ENCODE measurements around the gene KIF26A.
"Not testable (repeated sequence)": the region's sequence is repeated elsewhere in the genome, so short reads cannot be mapped to it uniquely, and the experiment has no call there.

The KIF26A gene

DNA sequence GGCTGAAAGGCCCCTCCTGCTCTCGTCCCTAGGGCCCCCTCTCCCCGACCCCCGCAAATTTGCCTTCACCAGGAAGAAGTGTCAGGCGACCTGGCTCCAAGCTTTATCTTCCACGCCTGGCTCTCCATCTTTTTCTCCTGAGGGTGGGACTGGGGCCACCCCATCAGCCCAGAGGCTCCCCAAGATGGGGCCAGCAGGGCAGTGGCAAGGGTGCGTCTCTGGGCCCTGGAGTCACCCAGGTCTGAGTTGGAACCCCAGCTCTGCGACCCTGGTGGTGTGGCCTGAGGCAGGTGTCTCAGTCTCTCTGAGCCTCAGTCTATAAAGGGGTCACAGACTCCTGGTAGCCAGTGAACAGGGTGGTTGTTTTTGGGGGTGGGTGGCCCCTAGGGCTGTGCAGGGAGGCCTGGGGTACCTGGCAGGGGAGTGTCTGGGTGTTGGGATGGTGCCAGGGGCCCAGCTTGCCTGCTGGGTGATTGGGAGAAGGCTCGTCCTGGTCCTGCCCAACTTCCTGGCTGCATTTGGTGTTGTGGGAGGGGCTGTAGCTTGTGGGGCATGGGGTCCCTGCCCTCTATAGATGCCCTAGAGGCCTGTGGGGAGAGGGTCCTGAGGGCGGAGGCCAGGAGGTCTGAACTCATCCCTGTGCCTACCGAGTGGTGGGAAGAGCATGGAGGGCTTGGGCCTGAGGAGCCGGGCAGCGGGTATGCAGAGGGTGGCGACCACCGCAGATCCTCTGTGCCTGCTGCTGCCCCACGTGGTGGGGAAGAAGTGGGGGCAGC is 7.6 kb downstream of the KIF26A start:
- no peak for DNase-seq

GRCh38 chr14:104146651-104147345 is 8.4 kb downstream of the KIF26A start:
- DNase-seq, result no peak

- DNase-seq, result no peak
These were observed 9.1 kb downstream of the KIF26A start for GRCh38 chr14:104147346-104148125.

DNA sequence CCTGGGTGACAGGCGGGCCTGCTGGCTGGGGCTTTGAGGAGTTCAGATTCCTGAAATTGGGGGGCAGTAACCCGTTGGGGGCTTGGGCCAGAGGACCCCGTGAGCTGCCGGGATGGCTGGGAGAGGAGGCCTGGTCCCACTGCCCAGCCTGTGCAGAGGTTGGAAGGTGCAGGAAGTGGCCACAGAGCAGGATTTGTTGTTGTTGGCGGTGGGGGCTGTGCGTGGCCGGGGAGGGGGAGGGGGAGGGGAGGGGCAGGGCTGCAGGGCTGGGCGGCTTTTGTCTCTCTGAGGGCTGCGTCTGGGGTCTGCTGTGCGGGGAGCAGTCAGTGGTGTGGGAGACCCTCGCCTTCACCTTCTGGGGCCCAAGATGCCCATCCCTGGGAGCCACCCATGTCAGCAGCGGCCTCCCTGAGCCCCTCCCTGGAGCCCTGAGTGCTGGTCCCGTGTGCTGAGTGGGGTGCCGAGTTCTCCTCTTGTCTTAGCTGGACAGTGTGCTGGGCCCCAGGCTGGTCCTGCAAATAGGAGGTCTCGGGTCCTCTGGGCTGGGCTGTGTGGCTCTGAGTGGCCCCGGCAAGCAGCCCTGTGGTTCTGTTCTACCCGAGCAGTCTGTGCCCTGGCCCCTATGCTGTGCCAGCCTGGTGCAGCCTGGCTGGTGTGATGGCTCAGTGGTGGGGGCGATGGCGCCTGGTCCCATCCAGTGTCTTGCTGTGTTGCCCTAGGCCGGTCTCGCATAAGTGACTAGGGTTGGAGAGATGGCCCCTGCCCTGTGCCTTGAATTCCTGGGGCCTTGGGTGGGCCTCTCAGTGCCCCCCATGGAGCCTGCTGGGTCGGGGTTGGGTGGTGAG is 10.3 kb downstream of the KIF26A start:
- DNase-seq, result no peak

- DNase-seq, result no peak
These were observed 10.8 kb downstream of the KIF26A start for GRCh38 chr14:104149278-104149595.

- no peak for DNase-seq
These were observed 11.3 kb downstream of the KIF26A start for GRCh38 chr14:104149617-104150135.

- no peak for DNase-seq
These were observed 12.0 kb downstream of the KIF26A start for GRCh38 chr14:104150136-104151025.

GRCh38 chr14:104151026-104151381 is 12.6 kb downstream of the KIF26A start:
- DNase-seq, result no peak

- no peak for DNase-seq
These were observed 13.3 kb downstream of the KIF26A start for GRCh38 chr14:104151566-104152245.

DNA sequence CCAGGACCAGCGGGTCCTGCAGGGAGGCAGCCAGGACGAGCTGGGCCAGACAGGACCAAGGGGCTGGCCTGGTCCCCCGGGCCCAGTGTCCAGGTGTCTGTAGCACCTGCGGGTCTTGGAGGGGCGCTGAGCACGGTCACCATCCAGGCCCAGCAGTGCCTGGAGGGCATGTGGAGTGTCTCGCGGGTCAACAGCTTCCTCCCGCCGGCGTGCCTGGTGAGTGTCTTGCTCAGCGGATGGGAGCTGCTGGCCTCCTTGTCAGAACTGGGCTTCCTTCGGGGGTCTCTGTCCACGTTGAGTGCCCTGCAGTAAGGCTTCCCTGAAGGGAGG is 13.8 kb downstream of the KIF26A start:
- DNase-seq, result no peak

DNA sequence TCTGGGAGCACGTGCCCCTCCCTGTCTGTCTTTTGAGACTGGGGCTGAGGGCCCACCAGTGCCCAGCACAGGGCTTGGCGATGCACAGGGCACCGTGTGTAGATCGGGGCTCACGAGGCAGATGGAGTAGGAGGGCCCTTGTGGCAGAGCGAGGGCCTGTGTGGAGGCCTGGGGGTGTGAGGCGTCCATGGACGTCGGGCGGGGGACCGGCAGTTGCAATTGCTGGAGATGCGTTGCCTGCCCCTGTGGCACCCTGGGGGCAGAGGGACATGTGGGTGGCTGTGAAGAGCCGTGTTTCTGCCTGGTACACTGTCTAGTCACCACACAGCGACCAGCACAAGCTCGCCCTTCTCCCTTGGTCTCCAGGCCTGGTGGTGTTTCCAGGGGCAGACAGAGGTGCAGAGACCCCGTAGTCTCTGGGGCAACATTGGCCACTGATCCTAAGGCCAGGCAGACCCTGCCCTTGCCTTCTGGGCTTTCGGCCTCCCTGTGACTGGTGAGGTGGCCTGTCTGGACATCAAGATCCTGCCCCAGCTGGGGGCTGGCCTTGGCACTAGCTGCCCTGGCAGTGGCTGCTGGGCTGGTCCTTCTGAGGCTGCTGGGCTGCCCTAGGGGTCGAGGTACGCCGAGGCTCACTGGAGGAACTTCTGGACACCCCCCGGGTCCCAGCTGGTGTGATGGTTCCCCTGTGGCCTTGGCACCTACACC is 14.5 kb downstream of the KIF26A start:
- no peak for DNase-seq

- DNase-seq, result not testable (repeated sequence)
These were observed 15.0 kb downstream of the KIF26A start for GRCh38 chr14:104153394-104153755.

DNA sequence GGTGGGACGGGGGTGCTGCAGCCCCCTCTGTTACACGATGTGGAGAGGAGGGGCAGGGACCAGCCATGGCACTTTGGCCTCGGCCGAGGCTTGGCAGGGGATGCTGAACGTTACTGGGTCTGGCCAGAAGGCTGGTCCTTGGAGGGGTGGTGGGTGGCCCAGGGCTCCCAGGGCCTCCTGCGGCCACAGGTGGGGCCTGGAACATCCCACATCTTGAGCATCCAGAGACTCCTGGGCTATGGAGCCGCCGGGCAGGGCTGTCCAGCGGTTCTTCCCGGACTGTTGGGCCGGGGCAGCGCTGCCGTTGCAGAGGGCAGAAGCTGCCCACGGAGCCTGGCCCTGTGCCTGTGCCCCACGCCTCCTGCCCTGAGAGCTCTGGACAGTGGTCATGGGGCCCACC is 15.9 kb downstream of the KIF26A start:
- no peak for DNase-seq

- DNase-seq, result no peak
These were observed 17.1 kb downstream of the KIF26A start for GRCh38 chr14:104155513-104155912.

DNA sequence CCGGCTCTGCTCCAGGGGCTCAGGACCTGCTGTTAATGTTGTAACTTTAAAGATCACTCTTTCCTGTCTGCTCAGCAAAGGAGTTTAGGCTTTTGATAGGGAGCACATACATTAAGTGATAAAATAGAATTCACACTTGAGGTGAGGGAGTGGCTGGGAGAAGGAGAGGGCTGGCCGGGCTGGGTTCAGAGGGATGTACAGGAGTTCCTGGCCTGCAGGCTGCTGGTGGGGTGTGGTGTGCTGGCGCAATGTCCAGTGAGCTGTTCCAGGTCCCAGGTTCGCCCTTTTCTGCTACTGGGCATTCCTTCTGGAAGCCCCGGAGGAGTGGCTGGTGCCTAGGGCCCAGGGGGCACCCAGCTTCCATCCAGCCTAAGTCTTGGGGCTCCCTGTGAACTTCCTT is 17.8 kb downstream of the KIF26A start:
- no peak for DNase-seq

- no peak for DNase-seq
These were observed 18.9 kb downstream of the KIF26A start for GRCh38 chr14:104157016-104157928.

- peak; percentile 44 for DNase-seq
These were observed 20.7 kb downstream of the KIF26A start for GRCh38 chr14:104158827-104159798.

DNA sequence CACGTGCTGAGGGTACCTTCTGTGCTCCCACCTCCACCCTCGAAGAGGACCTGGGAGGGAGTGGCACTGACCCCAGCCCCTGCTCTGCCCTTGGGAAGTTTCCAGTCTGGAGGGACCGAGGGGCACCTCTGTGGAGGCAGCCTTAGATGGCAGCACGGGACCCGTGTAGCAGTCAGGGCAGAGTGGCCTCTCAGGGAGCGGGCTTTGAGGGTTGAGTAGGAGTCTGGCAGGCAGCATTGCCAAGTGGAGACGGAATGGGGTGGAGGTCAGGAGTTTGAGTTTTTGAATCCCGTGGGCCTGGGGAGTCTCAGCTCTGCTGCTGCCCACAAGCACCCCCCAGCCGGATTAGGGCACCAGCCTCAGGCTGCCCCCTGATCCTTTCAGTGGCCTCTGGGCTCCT is 21.6 kb downstream of the KIF26A start:
- no peak for DNase-seq
